Lung (tissue), 12 donors: ENCODE data around the gene PIM3. TPM values are rescaled to one million over a fixed set of nuclear protein-coding genes. Genes with fewer than 3 reads are reported as not detected.

Source experiments
- ATAC-seq: fragments of 200-7000 bp; cut with Tn5 transposase; one replicate; pipeline ENCODE4 v1.9.1; 2020; ENCODE audit warnings: moderate number of reproducible peaks; ENCODE audit not compliant: insufficient read depth, low FRiP score
- DNase-seq, 3 donors: peaks; one replicate each; pipeline ENCODE4 v3.0.0-alpha.2; 2013 to 2017
- H3K27ac ChIP-seq, 2 donors: one replicate each; pipeline ENCODE4 v1.5.1; 2013; ENCODE audit warnings: mild to moderate bottlenecking in 2 of 2, moderate library complexity in 2 of 2, control low read depth in 1 of 2, inconsistent platforms in 1 of 2, low read depth in 1 of 2, low read length in 1 of 2
- H3K27me3 ChIP-seq, 3 donors: one replicate each; pipeline ENCODE4 v1.5.1; 2013; ENCODE audit warnings: low read length in 2 of 3; ENCODE audit not compliant: control insufficient read depth in 3 of 3, insufficient read depth in 3 of 3
- H3K36me3 ChIP-seq, 4 donors: one replicate each; pipeline ENCODE4 v1.5.1; 2013; ENCODE audit warnings: low read length in 4 of 4, mild to moderate bottlenecking in 1 of 4, moderate library complexity in 1 of 4; ENCODE audit not compliant: control insufficient read depth in 4 of 4, insufficient read depth in 4 of 4
- H3K4me1 ChIP-seq, 5 donors: one replicate each; pipeline ENCODE4 v1.5.1; 2013; ENCODE audit warnings: low read length in 5 of 5, mild to moderate bottlenecking in 2 of 5, moderate library complexity in 1 of 5; ENCODE audit not compliant: control insufficient read depth in 5 of 5, insufficient read depth in 5 of 5
- H3K4me3 ChIP-seq: one replicate; pipeline ENCODE4 v1.5.1; 2013; ENCODE audit warnings: mild to moderate bottlenecking, control low read depth, moderate library complexity
- H3K9ac ChIP-seq, 2 donors: one replicate each; pipeline ENCODE4 v1.5.1; 2013; ENCODE audit warnings: low read length in 2 of 2, control low read depth in 1 of 2; ENCODE audit not compliant: insufficient read depth in 1 of 2
- H3K9me3 ChIP-seq, 4 donors: one replicate each; pipeline ENCODE4 v1.5.1; 2013; ENCODE audit warnings: low read length in 3 of 4, mild to moderate bottlenecking in 1 of 4, moderate library complexity in 1 of 4; ENCODE audit not compliant: control insufficient read depth in 4 of 4, insufficient read depth in 3 of 4
- WGBS, 2 donors: extraction: QIAGEN DNeasy Blood & Tissue Kit; methylation state at CpG; one replicate each; pipeline ENCODE4 v1.1.7; 2013; 5-methylcytosine and 5-hydroxymethylcytosine counted together
- polyA plus RNA-seq, 2 donors: library from polyadenylated mRNA; stranded (reverse); fragments of 200-250 nt; gene quantifications; one replicate each; pipeline ENCODE4 v1.2.1, GENCODE V29; 2013
- total RNA-seq, 2 donors: library from RNA; depleted of rRNA in 1 of 2; stranded (reverse); fragments of >200 nt in 1 of 2; gene quantifications; one replicate each; pipeline ENCODE4 v1.2.1, GENCODE V29; 2014 to 2021
- TF ChIP-seq, protein P1 (sequence below): IDR thresholded peaks from 2 replicates; pipeline ENCODE4 v1.5.1; 2012; ENCODE audit warnings: mild to moderate bottlenecking; ENCODE audit errors: control extremely low read depth, extremely low read depth
- donor health status: control.
- donor health status: control.
- donor health status: Bipolar disorder and iron deficiency.
- donor health status: healthy.
- donor health status: DM: yes; HTN: yes; CAD: no.

Gene PIM3
- total and polyA plus RNA-seq, 4 donors = 99.0 to 238 (median 132) TPM

DNA sequence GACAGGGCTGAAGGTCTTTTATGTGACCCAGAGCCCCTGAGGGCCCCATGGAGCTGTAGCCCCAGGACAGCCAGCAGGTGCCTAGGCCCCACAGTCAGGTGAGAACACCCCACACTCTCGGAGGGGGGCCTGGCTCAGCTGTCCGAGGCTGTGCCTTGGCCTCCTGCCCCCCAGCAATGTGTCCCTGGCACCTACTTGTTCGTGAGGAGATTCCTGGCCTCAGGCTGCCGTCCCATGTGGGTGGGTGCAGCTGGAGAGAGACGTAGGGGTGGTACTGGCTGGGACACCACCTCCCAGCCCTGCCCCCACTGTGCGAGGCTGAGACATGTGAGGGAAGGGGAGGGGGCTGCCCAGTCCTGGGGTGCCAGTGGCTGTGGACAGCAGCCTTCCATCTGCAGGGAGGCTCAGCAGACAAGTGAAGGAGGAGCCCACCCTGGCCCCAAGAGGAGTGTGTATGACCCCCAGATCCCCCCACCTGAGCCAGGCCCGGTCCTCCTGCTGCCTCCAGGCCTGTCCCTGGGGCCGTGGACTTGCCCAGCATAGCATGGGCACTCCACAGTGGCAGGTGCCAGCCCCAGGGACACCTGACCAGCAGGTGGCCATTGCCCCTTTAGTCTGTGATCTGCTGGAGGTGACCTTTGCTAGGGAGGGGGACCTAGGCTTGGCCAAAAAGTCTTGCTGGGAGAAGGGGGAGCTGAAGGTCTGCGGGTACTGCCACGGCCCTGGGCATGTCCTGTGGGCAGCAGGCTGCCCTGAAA, 35.0 kb downstream of the PIM3 start:
- DNase-seq (no peak), ATAC-seq (no peak)
- no peaks in the 10 kb centered on the region for H3K36me3 ChIP-seq
- H3K4me3 ChIP-seq = no peak overlapping the region
- peaks cover 0 to 8% (median 0%) of the 10 kb centered on the region in 5 donors for H3K4me1 ChIP-seq
- TF ChIP-seq, protein P1, sequence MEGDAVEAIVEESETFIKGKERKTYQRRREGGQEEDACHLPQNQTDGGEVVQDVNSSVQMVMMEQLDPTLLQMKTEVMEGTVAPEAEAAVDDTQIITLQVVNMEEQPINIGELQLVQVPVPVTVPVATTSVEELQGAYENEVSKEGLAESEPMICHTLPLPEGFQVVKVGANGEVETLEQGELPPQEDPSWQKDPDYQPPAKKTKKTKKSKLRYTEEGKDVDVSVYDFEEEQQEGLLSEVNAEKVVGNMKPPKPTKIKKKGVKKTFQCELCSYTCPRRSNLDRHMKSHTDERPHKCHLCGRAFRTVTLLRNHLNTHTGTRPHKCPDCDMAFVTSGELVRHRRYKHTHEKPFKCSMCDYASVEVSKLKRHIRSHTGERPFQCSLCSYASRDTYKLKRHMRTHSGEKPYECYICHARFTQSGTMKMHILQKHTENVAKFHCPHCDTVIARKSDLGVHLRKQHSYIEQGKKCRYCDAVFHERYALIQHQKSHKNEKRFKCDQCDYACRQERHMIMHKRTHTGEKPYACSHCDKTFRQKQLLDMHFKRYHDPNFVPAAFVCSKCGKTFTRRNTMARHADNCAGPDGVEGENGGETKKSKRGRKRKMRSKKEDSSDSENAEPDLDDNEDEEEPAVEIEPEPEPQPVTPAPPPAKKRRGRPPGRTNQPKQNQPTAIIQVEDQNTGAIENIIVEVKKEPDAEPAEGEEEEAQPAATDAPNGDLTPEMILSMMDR = no peak
- H3K27me3 ChIP-seq = peaks cover 0 to 8% (median 2%) of the 10 kb centered on the region in 3 donors
- H3K9me3 ChIP-seq = peaks cover 0 to 6% (median 0%) of the 10 kb centered on the region in 4 donors
- H3K9ac ChIP-seq = no peak overlapping the region
- no peak overlapping the region for H3K27ac ChIP-seq
- WGBS, 2 donors = 89 to 92% methylated on average over 10 of the region's 10 CpGs

DNA sequence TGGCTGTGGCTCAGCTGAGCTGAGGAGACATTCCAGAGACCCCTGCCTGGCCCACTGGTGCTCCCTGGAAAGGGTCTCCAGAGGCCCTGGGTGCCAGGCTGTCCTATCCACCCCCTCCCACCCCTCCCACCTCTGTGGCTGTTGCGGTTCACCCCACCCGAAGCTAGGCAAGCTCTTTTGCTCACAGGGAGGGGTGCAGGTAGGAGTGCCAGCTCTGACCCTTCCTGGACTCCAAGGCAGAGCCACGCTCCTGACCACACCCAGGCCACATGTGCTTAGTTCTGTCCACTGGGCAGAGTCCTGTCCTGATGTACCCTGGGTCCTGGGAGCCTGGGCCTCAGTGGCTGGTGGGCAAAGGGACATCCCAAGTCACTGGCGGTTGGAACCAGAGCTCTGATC, 35.5 kb downstream of the PIM3 start:
- Histone ChIP-seq H3K27ac (no peak overlapping the region), H3K4me3 (no peak overlapping the region), H3K27me3 (peaks cover 0 to 11% (median 2%) of the 10 kb centered on the region in 3 donors), H3K36me3 (no peaks in the 10 kb centered on the region), H3K4me1 (peaks cover 0 to 8% (median 0%) of the 10 kb centered on the region in 5 donors), H3K9ac (no peak overlapping the region), H3K9me3 (peaks cover 0 to 4% (median 0%) of the 10 kb centered on the region in 4 donors)
- ATAC-seq (no peak), DNase-seq (no peak)
- WGBS, 2 donors = 84 to 86% methylated on average over 4 of the region's 4 CpGs
- TF ChIP-seq, protein P1 = no peak

DNA sequence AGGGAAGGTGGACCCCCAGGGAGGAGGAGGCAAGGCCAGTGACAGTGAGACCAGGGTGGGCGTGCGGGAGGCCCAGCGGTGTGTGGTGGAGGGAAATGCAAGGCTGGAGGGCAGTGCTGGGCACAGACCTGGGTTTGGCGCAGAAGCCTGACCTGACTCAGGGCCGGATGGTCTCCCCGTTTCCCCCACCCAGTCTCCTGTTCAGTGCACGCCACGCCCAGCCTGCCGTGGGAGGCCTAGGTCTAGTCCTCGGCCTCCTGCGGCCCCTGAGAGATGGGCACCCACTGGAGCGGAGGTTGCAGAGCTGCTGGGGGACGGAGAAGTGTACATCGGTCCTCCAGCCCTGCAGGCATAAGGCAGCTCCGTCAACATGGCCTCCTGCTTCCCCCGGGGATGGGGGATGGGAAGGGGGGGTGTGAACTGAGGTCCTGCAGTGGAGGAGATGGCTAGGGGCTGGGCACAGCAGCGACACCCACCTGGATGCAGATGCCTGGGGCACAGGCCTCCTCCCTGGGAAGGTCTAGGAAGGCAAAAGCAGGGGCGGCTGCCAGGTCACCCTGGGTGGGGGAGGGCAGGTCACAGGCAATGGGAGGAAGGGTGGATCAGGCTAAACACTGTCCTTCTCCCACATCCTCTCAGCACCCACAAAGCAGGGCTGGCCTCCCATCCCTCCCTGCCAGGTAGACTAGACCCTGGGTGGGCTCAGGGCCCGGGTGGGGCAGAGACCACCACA, 36.1 kb downstream of the PIM3 start:
- Histone ChIP-seq H3K4me1 (peaks cover 0 to 8% (median 0%) of the 10 kb centered on the region in 5 donors), H3K9me3 (peaks cover 0 to 4% (median 0%) of the 10 kb centered on the region in 4 donors), H3K27me3 (peaks cover 0 to 11% (median 2%) of the 10 kb centered on the region in 3 donors), H3K4me3 (no peak overlapping the region), H3K9ac (no peak overlapping the region), H3K36me3 (no peaks in the 10 kb centered on the region), H3K27ac (no peak overlapping the region)
- TF ChIP-seq, protein P1 = no peak
- DNase-seq = no peak
- ATAC-seq = no peak
- WGBS, 2 donors = 90 to 91% methylated on average over 18 to 19 of the region's 19 CpGs
